ENCODE results near the gene TMC2. TPM values are rescaled to one million over a fixed set of nuclear protein-coding genes. Genes with fewer than 3 reads are reported as not detected.
"Not testable (repeated sequence)": the region's sequence is repeated elsewhere in the genome, so short reads cannot be mapped to it uniquely, and the experiment has no call there.

The TMC2 gene
- polyA plus RNA-seq, 3 donors: 0.23 to 0.34 (median 0.31) TPM

DNA sequence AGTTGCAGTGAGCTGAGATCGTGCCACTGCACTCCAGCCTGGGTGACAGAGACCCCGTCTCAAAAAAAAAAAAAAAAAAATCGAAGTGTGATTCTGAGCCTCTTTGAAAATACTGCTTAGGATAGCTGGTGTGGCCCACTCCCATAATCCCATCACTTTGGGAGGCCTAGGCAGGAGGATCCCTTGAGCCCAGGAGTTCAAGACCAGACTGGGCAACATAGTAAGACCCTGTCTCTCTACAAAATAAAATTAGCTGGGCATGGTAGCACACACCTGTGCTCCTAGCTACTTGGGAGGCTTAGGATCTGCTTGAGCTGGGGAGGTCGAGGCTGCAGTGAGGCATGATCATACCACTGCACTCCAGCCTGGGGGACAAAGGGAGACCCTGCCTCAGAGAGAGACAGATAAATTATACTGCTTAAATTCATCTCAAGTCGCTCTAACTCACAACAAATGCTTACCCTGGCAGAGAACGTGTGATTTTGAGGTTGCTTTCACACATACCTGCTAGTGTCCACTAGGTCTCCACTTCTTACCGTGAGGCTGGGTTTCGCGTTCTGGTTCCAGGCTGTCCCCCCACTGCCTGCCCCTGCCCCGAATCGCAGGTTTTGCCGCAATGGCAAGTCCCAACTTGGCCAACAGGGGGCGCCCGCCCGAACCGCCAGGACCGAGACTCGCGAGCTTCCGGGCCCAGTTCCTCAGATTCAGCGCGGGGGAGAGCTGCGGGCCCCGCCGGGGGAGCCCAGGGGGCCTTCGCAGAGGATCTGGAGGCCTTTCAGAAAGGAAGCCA is 12.3 kb upstream of the TMC2 start:
- peak; percentile 85 for DNase-seq

DNA sequence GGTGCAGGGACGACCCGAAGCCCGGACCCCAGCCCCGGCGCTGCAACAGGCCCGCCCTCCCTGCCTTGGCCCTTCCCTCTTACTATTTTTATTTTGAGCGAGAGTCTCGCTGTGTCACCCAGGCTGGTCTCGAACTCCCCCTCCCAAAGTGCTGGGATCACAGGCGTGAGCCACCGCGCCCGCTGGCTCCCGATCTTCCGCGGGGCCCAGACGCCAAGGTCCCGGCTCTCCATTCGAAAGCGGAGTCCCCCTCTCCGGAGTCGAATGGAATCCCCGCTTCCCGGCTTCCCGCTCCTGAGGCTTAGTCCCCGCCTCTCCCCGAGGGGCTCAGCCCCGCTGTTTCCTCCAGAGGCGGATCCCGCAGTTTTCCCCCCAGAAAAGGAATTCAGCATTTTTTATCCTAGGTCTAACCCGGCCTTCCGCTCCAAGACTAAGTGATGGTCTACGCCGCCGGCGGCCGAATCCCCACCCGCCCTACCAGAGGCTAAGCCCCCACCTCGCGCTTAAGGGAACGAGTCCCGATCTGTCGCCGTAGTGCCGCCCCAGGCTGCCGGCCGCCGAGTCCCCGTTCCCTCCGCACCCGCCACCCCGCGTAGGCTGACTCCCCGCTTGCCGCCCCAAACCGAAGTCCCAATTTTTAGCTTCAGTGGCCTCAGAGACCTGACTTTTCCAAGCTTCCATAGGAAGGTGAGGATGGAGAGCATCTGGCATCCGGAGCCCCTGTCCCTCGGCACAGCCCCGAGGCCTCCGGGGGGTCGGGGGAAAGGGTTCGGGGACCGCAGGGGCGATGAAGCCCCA is 11.5 kb upstream of the TMC2 start:
- DNase-seq: peak; percentile 61

DNA sequence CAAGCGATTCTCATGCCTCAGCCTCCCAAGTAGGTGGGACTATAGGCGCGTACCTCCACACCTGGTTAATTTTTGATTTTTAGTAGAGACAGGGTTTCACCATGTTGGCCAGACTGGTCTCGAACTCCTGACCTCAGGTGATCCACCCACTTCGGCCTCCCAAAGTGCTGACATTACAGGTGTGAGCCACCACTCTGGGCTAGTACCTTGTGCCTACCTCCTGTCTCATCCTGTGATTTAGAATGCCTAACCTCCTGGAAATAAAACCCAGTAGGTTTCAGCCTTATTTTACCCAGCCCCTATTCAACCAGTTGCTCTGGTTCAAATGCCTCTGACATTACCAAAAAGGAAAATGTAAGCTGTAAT is 10.2 kb upstream of the TMC2 start:
- DNase-seq: not testable (repeated sequence)

DNA sequence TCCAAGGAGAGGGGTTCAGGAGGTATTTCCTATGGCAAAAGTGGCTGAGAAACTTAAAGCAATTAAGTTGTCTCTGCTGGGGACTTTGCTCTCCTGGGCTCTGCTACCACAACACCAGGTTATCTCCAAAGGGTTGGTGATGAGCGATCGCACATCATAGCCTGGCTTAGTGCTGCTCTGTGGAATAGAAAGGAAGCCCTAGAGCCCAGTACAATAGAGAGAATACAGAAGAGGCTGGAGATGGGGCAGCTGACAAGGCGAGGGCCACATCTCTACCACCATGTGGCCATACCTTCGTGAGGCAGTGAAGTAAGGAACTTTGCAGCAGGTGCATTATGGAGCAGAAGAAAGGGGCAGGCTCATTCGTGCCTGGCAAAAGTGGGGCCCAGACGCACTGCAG is 8.6 kb upstream of the TMC2 start:
- no peak for DNase-seq

DNA sequence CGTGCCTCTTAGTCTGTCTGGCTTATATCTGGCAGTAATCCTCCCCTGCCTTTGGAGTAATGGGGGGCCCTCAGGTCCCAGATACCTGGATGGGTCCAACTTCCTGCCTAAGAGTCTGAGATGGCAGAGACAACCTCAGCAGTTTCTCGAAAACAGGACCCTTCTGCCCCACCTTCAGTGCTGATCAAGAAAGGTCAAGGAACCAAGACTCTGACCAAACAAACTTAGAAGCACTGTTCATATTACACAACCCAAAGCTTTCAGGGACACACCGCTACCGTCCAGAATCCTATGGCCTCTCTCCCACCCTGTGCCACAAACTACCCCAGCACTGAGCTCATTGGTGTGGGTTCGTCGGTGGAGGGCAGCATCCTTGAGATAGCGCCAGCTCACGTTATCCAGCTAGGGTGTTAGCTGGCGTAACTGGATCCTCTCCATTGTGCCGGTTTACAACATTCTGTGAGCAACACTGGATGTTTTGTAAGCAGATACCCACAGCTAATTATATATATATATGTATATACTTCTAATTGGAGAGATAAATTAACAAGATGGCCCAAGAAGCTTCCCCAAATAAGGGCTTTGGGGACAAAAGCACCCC is 7.6 kb upstream of the TMC2 start:
- no peak for DNase-seq

DNA sequence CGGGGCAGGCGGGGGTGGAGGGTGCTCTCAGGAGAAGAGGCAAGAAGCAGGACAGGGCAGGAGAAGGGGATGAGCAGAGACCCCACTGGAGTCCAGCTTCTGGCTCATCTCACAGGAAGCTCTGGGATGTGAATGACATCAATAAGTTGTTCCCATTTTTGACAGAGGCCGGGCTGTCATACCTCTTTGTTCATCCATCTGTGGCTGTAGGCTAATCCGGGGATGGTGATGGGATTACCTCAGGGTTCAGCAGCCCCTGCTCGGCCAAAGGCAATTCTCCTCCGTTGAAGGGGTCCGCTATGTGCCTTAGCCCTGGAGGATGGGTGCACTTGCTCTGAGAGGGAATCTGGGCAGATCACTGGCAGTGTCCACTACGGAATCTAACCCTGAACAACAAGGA is 3.3 kb upstream of the TMC2 start:
- no peak for DNase-seq

DNA sequence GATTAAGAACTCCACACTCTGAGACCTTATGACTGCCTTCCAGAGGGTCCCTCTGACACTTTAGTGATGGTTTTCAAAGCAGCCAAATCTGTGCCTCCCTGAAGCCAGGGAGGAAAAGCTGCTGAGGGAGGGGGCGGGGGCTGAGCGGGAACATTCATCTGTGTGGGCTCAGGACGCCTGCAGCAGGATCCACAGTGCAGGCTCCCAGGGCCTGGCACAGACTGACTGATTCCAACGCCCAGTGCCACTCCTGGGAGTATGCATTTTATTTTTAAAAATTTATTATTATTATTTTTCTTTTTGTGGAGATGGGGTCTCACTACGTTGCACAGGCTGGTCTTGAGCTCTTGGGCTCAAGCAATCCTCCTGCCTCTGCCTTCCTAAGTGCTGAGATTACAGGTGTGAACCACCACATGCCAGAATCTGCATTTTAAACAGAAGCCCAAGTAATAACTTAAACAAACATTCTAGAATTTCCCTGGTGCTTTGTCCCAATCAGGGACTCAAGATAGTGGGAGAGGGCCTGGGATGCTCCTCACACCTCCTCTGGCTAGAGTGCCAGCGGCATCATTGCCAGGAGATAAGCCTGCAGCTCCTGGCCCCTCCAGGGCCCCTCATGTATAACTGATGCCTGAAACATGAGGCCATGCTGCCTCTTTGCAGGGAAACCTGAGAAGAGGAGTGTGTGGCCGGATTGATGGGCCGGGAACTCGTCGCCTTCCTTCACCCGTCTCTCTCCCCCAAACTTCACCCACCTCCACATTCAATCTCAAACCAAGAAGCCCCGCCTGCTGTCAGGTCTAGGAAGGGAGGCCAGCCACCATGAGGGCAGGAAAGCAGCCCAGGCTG is 438 bp upstream of the TMC2 start:
- no peak for DNase-seq

DNA sequence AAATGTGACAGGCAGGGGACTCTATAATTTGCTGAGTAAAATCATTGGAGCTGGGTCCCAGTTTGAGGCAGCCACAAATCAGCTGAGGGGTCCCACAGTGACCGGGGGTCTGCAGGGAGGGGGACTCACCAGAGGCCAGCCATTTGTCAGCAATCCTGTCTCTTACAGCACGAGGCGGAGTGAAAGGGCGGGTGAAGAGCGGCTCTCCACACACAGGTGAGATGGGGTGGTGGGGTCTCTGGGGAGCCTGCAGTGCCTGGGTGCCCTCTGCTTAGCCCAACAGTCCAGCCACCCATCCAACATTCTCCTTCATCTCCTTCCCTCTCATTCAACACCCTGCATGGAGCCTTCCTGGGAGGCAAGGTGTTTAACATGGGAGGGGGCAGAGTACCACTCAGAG is 728 bp downstream of the TMC2 start:
- DNase-seq: no peak

DNA sequence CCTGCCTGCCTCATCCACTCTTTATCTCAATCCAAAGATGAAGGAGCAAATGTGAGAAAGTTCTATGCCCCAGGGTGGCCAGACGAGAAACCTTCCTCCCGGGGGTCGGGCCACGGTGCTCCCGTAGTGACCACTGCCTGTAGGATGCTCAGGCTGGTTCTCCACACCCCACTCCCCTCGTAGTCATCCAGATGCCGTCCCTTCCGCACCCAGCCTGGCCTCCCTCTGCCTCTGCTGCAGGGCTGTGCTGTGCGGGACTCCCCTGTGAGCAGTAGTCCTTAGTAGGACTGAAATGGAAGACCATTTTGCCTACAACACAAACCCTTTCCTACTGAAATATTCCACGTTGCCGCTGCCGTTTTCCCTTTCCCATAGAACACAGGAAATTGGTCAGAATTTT is 2.0 kb downstream of the TMC2 start:
- no peak for DNase-seq

DNA sequence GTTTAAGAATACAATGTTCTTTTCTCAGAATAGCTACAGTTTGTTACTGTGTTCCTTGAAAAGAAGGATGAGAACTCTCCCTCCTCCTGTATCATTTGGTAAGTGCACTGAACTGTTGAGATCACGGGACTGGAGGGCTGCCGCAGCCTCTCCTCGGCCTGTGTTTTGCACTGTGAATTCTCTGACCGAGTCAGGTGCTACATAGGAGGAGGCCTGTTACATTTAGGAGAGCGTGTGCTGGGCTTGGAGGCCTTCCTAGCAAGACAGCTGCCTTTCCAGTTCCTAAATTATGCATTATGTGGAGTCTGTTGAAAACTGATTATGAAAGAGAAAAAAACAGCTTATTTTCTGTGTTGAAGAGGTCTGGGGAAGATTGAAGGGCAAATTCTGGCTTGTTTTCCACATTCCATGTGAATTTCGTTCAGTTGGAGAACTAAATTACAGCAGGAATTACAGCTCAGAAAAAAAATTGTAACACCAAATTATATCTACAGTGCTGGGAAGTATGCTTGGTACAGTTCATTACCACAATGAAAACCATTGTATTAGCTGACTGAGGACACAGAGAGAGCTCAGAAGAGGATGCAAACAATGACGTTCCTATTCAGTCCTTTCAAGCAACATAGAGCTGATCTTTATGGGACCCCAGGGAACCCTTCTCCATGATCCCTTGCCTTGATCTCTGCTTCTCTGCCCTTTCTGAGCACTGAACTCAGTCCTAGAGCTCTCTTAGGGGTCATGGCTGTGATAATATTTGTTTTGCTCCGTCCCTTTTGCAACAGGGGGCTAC is 2.8 kb downstream of the TMC2 start:
- no peak for DNase-seq

DNA sequence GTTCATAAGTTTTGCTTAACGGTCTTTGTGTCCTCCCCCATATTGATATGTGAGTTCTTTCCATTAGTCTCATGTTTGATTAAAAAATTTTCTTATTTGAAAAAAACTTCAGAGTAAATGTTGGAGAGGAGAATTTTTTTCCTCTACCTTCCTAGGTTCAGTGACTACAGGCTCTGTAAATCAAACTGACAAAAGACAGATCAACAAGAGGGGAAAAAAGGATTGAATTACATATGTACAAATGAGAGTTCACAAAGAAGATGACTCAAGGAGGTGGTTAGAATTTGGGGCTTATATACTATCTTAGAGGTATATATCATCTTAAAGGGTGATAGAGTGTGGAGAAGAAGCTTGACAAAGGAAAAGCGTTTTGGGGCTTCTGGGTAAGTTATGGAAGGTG is 5.6 kb downstream of the TMC2 start:
- no peak for DNase-seq

DNA sequence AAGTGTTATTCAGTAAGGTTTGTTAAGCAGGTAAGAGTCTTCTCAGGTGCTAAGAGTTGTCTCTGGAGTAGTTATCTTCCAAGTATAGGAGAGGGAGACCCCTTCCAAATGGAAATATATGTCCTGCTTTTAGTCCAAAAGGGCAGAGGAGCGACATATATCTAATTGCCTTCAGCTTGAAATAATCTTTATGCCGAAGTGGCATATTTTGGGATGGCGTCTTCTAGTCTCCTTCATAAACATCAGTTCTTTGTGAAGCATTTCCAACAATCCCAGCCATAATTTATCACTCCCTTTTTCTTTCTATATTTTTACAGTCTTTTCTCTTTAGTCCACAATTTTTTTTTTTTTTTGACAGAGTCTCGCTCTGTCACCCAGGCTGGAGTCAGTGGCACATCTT is 6.0 kb downstream of the TMC2 start:
- no peak for DNase-seq

DNA sequence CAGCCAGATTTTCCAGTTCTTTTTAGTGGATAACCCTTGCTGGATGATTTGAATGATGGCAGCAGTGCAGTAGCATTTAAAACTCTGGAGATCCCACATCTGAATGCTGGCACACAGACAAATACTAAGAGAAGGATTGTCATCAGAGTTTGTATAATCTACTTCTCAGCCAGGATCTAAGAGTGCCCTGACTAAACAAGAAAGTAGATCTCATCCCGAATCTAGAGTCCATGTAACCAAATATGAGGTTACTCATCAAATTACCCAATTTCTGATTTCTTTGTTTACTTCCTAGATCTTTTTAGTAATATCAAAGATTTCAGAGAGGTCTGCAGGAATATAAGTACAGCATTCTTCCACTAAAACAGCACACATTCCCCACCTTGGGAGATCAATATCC is 7.8 kb downstream of the TMC2 start:
- DNase-seq: no peak

DNA sequence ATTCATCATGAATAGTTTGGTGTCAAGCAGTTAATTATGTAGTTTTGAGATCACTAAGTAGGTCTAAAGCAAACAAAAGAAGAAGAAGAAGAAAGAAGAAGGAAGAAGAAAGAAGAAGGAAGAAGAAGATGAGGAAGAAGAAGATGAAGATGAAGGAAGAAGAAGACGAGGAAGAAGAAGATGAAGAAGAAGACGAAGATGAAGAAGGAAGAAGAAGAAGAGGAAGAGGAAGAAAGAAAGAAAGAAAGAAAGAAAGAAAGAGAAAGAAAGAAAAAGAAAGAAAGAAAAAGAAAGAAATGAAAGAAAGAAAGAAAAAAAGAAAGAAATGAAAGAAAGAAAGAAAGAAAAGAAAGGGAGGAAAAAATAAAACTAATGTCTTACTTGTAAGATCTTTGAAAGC is 9.2 kb downstream of the TMC2 start:
- no peak for DNase-seq

DNA sequence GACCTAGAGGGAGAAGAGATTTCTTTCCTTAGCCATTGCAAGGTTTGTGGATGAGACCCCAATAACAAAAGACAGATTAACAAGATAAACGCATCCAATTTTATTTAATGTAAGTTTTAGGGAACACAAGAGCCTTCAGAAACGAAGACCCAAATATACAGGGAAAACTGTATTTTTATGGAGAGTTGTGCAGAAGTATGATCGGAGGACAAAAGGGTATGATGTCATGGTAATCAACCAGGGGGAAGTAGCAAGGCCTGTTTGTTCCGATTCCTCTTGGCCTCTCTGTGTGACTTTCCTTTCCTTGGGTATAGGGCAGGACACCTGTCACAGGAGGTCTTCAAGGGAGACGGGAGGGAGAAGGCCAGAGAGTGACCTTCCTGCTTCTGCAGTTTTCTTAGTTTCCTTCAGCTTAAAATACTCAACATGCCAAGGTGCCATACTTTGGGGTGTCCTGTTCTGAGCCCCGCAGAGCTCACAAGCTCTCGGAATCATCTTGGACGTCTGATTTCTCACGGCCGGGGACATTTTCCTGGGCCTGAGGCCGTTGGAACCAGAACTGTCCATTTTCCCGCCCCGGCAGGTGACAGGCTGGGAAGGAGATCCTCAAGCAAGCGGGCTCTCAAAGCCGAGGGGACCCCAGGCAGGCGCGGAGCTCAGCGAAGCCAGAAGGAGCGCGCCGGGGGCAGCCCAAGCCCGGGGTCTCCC is 21.7 kb downstream of the TMC2 start:
- no peak for DNase-seq

DNA sequence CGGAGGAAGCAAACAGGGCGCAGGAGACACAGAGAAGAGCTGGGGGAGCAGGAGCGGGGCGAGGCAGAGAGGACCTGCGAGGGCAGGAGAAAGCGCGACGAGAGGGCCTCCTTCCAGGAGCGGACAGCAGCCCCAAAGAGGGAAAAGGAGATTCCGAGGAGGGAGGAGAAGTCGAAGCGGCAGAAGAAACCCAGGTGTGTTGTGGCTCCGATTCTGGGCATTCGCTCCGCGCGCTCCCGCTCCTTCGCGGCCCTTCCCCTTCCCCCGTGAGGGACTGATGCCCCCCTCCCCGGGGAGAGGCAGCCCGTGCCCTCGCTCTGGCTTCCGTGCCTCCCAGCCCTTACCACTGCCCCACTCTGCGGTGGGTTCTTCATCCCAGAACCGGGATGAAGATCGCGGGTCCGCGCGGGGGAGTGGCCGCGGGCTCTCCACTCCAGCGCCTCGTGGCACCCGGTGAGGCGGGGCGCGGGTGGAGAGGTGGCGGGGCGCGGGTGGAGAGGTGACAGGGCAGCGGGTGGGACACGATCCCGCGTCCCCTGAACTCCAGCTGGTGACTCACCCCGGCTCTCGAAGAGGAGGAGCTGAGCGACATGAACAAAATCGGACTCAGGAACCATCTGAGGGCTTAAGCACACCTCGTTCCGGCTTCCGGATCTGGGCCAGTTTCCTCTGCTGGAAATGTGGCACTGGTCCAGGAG is 22.4 kb downstream of the TMC2 start:
- DNase-seq: no peak

DNA sequence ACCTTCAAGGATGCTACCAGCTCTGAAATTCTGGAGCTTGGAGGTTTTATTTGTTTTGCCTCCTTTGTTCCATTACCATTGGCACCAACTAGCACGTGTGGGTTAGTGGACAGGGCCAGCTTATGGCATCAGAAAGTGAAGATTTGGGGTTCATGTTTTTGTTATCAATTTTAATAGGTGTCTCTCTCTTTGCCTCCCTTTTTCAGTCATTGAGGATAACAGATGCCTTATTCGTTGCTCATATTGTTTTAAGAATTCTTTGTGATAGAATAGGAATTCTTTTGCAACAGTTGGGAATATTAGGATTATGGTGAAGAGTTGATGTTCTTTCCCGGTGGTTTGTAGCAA is 22.9 kb downstream of the TMC2 start:
- DNase-seq: no peak

DNA sequence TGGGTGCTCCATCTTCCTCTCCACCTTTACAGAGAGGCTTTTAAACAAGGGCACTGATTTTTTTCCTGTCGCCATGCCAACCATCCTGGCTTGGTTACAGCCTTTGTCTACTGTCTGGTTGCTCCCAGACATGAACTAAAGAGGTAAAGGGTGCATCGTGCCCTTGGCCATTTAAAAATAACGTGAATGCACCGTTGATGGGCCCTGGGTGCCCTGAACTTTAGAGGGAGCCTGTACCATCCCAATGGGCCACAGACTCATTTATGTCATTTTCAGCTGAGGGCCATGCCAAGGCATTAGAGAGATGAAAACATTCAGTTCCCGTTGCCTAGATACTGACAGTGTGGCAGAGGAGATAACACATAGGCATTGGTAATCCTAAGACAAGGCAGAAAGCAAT is 23.3 kb downstream of the TMC2 start:
- DNase-seq: no peak

DNA sequence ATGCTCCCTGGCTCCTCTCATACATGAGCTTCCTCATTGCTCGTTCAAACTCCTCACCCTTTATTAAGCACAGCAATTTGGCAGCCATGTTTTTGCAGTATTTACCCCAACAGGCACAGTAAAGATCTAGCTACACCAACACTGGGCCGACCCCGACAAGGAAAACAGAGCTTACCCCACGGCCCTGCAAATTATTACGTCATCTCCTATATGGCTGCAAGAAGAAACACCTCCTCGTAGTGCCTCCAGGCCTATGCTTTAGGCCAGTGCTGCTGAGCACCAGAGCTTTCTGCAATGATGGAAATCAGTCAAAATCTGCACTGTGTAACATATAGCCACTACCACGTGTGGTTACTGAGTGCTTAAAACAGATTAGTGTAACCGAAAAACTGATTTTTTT is 26.7 kb downstream of the TMC2 start:
- no peak for DNase-seq

DNA sequence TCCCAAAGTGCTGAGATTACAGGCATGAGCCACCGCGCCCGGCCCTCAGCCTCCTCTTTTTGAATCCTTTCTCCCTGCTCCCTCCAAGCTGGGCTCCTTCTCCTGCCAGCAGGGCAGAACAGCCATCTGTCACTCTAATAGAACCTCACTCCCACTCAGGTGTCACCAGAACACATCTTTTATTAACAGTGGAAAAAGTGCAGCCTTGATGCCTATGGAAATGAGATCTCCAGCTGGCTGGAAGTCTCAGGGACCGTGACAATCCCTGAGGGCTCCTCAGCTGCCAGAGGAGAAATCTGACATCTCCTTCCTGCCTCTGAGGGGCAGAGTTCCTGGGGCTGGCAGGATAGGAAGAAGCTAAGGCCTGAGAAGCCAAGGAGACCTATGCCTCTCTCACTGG is 28.0 kb downstream of the TMC2 start:
- peak; percentile 62 for DNase-seq
